Mammary epithelial cell (primary cell): ENCODE results near the gene LAGE3.

Experiments
- CTCF ChIP-seq, 2 donors: IDR thresholded peaks in 1 of 2; conservative IDR thresholded peaks in 1 of 2; 2 replicates each; pipeline ENCODE4 v1.5.1; 2011 to 2012; ENCODE audit warnings: inconsistent platforms in 2 of 2, low read length in 2 of 2, mild to moderate bottlenecking in 2 of 2, control low read depth in 1 of 2, low read depth in 1 of 2; ENCODE audit not compliant: insufficient read depth in 1 of 2; ENCODE audit errors: extremely low read depth in 1 of 2
- EZH2 ChIP-seq: IDR thresholded peaks from 2 replicates; pipeline ENCODE4 v1.6.1; 2012; ENCODE audit warnings: low read length, inconsistent platforms, borderline replicate concordance

- TF ChIP-seq CTCF (conservative IDR thresholded peaks at IDR 0.05 in 1 of 2, IDR thresholded peaks at IDR 0.05 in 1 of 2; ENCODE audit: extremely low read depth in 1 of 2, insufficient read depth in 1 of 2, low read depth in 1 of 2, low read length in 2 of 2) (no peak), EZH2 (no peak)
These were observed 16.4 kb upstream of the LAGE3 start for GRCh38 chrX:154495472-154495922.
